Activated CD8-positive, alpha-beta memory T cell treated with anti-CD3 and anti-CD28 coated beads for 48 hours (primary cell): Measurements from ENCODE around the gene THAP3.

Experiments used
- DNase-seq, 3 experiments: peaks; one replicate each; pipeline ENCODE4 v3.0.0-alpha.2; 2020; ENCODE audit warnings: low read depth in 2 of 3, low spot score in 2 of 3

THAP3 gene

DNA sequence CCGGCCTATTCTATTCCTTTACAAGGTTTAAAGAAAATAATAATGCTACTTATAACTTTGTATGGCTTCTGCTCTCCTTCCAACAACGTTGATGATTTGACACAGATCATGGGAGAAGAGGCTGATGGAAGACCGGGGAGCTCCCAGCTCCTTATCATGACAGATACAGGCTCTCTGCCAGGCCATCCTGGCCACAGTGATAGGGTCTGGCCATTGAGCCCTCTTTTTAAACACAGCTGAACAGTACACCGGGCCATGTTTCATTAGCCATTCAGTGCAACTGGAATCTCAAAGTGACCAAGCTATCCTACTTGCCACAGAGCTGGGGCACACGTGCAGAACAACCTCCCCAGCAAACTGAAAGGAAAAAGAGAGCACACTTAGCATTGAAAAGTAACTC is 42.0 kb downstream of the THAP3 start:
- no peak for DNase-seq

DNA sequence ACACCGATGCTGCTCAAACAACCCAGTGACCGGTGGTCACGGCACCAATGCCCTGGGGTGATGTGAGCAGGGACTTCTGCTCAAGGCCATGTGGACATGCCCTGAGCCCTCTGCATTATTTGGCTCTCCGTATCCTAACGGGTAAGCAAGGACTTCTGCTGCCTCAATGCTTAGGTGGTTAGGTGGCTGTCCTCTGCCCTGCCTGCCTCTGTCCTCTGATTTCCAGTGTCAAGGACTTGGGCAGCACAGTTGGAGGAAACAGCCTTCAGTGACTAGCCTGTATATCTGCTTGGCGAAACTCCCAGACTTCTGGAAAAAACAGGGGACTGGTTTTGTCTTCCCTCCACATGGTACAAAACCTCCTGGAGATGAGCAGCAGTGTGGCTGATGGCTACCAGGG is 42.5 kb downstream of the THAP3 start:
- DNase-seq, result no peak

DNA sequence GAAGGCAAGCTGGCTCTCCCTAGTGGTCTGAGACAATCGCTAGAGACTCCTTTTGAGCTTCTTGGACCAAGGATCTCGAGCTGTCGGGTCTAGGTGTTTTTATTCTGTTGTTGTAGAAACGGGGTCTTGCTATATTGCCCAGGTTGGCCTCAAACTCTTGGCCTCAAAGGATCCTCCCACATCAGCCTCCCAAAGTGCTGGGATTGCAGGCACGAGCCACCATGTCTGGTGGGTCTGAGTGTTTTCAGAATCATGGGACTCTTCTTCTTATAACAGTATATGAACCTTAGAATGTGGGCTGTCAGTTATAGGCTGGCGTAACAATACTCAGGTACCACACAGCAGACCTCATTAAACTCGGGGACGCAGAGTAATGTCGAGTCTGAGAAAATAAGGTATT is 43.8 kb downstream of the THAP3 start:
- DNase-seq, result no peak

DNA sequence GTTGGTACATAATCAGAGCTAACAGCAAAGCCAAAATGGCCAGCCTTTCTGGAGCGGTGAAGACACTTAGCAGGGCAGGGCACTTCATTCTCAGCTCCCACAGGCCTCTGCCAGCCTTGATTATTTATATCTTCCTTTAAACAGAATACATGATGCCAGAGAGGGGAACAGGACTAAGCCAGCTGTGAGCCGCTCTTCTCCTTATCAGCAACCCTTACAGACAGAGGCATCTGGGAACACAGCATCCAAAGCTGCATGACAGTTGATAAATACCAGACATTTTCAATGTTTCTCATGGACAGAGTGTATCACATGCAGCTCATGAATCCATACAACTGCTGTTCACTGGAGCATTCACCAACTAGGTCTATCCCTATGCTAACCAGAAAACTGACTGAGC is 47.9 kb downstream of the THAP3 start:
- DNase-seq, result no peak

DNA sequence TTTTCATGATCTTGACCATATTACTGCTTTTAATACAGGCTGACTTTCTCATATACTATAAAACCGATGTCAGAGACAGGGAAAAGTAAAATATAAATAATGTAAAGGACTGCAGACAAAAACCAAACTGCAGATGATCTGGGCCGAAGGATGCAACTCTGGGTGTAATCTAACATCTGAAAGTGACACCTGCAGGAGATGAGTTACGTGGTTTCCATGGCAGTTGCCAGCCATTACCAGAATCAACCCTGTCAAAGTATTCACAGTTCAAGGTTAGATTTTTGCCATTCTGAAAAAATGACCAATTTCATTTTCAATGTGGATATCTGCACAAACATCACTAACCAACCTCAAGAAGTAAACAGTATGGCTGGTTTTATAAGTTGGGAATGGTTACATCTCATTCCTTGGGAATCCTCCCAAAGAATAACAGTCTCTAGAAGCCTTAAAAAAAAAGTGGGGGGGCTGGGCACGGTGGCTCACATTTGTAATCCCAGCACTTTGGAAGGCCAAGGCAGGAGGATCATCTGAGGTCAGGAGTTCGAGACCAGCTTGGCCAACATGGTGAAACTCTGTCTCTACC is 49.2 kb downstream of the THAP3 start:
- no peak for DNase-seq

DNA sequence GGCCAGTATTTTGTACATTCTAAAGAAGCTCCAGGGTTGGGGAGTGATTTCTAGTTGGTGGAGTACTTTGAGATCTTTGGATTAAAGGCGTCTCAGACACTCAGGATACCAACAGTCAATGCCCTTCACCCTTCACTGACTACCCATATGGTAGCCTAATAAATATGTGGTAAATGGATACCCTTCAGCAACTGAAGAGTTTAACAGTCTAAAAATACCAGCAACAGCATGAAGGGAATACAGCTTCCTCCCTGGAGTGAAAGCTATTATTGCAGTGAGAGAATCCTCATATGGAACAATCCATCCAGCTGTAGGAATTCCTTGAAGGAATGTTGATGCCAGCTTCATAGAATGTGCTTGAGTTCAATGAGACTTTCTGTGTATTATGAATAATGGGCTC is 50.1 kb downstream of the THAP3 start:
- no peak for DNase-seq

DNA sequence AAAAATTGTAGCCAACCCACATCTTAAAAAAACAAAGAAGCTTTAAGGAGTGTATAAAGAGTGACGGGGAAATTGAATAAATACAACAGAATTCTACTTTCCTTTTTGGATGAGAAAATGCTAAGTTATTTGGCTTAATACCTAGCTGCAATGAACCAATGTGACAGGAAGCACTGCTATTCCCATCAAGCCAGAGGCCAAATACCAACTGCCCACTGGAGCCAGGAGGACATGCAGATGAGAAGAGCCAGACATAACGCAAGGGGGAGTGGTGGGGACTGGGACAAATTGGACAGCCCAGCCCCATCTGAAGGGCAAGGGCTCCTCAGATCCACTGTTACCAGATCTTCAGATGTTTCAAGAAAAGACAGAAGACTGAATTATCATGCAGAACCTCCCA is 51.3 kb downstream of the THAP3 start:
- no peak for DNase-seq
